Measurements from ENCODE around the gene CAVIN3.

CAVIN3 gene, protein sequence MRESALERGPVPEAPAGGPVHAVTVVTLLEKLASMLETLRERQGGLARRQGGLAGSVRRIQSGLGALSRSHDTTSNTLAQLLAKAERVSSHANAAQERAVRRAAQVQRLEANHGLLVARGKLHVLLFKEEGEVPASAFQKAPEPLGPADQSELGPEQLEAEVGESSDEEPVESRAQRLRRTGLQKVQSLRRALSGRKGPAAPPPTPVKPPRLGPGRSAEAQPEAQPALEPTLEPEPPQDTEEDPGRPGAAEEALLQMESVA

DNA sequence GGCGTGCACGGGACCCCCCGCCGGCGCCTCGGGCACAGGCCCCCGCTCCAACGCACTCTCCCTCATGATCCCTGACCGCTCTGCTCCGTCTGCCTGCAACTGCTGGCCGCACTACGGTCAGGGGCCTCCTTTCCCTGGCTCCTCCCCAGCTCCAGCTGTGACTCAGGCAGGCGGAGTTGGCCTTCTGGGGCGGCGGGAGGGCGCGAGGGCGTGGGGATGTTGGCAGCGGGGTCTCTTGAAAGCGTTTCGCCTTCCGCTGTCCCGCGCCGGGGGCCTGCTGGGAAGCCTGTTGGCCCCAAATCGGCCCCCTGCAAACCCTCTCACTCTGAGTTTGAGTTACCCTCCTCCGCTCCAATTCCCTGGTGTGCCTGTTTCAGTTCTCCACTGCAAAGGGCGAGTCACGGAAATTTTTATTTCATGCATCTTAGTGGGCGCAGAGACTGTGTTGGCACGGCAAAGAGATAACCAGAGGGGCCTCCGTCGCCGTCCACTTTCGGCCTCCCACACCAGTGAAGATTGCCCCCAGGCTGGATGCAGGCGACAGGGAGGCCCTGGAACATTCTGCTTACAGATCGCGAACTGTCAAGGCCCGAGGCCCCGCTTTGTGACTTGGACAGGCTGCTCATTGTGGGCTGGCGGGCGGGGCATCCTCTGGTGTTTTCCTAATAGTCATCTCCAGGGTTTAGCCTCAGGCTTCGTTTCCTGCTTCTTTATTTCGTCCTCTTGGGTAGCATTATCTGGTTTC, at the start of gene CAVIN3:
CAVIN3 (minus strand) TSS at position 91 of the 745 bp plus-strand sequence; CDS start at position 66, 25 bp downstream.
- no peak for DNase-seq

DNA sequence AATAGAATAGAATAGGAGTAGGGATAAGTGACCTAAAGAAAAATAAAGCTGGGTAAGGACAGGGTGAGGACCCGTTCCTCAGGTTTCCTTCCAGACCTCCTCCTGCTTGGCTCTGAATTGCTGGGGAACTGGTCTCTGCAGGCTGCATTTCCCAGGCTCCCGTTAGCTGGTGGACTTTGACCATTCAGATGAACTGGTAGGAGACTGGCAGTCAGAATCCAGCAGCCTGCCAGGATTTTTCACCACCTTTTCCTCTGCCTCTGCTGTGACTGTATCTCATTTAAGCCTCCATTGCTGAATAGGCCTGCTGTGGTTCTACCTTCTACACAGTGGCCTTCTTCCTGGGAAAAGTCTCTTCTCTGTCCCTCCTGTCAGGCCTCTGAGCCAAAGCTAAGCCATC, 45.4 kb upstream of the CAVIN3 start:
- DNase-seq = no peak

DNA sequence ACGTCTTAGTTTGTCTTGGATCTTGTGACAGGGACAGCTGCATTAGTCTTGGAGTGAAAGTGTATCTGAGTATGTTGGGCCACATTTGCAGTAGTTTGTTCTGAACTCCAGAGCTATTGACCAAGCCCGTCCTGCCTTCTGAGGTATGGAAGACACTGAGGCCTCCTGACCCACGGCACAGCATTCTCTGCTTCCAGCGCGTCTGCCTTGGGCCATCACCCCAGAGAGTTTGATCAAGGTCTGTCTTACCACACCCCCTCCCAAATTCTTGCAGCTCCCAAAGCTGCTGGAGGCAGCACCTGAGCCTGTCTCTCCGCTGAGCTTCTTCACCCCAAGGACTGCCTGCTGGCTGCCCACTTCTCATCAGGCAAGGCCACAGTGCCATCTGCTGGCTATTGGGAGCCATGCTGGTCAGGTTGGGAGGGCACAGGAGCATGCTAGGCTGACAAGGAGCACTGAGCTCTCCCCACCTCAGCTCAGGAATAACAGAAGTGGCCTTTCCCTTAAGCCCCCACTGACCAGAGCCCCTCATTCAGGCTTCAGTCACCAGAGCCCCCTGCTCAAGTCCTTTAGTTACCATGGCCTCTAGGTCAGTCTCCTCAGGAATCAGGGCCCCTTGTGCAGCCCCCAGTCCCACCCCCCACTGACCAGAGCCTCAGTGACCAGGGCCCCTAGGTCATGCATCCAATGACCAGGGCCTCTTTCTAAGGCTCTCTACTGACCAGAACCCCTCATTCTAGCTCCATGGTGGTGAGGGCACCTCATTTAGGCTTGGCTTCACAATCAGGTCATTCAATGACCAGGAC, 42.8 kb upstream of the CAVIN3 start:
- peak; percentile 48 for DNase-seq

DNA sequence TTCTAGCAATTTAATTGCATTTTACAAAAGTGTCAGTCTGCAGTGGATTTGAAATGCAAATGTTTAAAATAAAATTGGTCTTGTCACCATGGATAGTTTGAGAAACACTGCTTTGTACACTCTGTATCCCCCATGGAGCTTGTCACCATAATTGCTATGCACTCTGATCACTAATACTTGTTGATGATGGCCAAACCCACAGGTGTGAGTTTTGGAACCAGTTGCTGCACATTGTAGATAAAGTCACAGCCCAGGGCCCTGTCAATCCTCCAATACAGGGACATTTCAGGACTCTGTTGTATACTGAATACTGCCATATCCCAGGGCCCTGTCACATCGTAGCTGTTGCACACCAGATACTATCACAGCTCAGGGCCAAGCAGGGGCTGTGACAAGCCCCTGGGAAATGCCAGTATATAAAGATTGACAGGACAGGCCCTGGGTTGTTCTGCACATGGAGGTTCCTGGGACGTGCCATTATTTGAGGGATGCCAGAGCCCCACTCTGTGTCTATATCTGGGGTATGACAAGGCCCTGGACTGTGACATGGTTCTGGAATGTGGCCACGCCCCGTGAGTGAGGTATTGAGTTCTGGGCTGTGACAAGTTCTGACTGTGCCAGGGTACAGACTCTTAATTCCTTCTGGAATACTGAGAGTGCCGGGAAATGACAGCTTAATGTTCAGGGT, 42.0 kb upstream of the CAVIN3 start:
- DNase-seq = no peak

DNA sequence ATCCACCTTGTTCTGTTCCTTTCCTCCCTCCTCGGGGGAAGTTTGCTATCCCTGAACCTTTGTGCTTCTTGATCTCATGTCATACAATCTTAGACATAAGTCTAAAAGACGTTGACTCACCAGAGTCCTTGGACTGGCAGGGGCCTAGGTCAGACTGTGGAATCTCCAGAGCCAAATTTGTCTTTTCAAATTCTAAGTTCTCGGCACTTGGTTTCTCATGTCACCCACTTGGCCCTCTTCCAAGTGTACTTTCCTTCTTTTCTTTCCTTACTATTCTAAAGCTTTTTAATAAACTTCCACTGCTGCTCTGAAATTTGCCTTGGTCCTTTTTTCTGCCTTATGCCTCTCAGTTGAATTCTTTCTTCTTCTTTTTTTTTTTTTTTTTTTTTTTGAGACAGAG, 39.9 kb upstream of the CAVIN3 start:
- no peak for DNase-seq

DNA sequence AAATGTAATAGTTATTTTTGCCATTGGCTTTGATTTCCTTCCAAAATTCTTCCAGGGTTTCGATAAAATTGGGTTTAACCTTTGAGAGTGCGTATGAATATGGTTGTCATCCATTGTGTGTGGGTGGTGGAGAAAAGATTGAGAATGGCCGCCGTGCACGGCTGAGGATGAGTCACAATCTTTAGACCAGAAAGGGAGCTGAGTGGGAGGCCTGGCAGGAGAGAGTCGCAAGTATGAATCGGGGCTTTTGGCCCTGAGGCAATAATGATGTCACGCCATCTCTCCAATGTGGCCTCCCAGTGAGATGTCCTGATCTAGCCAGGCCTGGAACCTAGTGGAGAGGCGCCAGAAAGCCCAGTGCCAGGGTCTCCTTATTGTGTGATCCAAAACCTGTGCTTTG, 36.9 kb upstream of the CAVIN3 start:
- DNase-seq = no peak

DNA sequence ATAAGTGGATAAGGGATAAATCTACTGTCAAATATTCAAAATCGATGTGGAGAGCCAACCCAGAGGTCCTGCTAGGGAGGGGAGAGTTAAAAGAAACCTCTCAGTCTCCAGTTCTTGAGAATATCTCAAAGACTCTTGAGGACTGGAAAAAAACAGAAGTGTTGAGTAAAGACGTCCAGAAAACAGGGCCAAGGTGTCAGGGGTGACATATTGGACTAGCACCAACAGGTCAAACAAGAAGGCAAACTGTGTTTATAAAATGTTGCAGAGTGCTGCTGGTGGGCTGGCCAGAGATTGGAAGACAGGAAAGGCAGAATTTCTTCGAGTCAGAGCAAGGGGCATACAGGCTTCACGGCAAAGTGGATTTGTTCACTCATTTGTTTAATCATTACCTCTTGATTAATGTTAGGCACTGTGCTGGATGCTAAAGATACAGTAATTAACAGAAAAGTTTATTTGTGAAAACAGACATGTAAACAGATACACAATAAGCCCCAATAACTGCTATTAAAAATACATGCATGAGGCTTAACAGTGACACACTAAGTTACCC, 36.3 kb upstream of the CAVIN3 start:
- DNase-seq = no peak

DNA sequence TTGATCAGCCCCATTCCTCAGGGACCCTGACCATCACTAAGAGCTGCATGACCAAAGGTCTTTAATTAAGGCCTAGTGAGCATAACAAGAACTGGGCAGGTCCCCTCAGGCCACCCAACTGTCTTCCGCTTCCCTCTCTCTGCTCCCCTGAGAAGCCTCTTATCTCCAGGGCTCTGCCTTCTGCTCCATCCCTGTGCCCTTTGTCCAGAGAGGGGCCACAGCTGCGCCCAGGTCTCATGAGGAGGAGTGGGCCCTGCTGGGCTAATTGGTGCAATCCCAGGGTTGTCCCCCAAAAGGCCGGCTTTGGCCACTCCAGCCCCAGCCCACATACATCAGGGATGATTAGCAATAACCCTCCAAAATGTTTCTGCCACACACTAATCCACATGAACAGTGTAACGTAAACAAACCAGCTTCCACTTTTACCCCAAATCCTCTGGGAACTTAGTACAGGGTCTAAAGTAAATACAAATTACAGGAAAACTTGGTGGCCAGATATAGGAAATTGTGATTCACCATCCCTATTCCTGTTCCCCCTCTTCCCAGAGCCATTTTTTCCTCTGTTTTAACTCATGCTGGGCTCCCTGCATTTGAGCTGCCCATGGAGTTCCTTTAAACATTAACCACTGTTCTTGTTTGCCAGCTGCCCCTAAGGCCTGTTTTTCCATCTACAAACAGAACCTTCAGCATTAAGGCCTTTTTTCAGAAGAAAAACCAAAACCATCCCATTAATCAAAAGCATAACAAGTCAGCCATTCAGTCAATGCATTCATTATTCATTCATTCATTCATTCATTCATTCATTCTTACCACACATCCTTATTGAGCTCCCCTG, 34.6 kb upstream of the CAVIN3 start:
- DNase-seq = no peak

DNA sequence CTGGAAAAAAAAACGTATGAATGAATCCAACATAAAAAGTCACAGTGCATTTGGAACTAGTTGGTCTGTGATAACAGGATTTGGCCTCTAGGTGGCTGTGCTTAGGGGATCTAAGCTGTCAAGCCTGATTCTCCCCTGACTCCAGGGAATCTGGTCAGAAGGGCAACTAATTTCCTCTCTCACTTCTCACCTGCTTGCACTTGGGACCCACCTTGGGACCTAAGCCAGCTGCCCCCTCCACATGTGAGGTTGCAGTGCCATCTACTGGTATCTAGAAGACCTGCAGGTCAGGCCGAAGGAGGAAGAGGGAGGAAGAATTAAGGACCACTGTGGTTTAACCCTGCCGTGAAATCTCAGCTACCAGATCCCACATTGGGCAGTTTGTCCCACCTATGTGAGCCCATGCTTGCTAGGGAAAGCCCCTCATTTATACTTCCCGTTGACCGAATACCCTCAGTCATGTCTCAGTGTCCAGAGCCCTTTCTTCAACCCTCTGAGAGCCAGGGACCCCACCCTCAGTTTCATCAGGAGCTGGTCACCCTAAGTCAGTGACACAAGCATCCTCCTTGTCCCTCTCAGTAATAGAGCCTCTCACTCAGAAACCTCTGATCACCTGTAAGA, 33.2 kb upstream of the CAVIN3 start:
- DNase-seq = peak; percentile 80

DNA sequence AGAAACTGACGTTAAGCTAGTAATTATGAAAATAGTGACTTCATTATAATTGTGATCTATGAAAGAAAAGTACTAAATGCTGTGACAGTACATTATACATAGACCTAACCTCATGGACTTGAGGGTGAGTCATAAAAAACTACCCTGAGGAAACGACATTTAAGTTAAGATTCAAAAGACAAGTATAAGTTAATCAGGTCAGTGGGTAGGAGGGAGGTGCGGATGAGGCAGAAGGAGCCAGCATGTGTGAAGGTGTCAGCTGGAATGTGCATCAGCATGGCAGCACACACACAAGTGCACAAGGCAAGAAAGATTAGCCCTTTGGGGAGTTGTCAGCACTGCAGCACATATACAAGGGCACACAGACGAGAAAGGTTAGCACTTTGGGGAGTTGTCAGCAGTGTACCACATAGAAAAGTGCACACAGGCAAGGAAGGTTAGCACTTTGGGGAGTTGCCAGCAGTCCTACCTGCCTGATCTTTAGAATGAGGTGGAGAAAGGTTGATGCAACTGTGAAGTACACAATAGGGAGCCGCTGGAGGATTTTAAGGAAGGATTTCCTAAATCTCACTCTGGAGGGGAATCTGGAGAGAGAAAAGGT, 31.6 kb upstream of the CAVIN3 start:
- DNase-seq = no peak

DNA sequence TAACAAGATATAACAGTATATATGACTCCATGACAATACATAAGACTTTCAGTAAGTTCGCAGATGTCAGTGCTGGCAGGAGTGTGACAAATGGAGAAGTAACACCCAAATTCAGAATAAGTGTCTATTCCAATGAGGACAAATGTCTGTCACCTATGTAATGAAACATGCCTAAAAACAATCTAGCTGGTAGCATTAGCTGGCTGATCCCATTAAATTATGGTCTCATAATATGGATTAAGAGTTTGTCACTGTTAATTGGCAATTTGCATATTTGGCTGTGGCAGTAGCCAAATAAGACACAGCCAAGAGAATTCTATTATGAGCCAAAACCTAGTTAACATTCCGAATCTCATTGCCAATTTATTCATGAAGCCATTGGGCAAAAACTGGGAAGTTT, 30.2 kb upstream of the CAVIN3 start:
- no peak for DNase-seq

DNA sequence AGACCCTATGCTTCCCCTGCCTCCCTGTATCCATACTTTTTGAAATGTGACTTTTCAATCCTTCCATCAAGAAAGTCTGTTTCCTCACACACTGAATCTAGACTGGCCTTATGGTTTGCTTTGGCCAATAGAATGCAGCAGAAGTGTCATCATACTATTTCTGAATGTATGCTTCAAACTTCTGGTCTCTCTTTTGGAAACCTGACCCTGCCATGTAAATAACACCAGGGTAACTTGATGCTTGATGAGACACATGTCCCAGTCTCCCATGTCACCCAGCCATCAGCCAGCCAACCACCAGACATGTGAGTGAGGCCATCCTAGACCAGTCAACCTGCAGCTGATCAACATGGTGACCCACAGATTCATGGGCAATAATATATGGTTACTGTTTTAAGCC, 29.7 kb upstream of the CAVIN3 start:
- no peak for DNase-seq

DNA sequence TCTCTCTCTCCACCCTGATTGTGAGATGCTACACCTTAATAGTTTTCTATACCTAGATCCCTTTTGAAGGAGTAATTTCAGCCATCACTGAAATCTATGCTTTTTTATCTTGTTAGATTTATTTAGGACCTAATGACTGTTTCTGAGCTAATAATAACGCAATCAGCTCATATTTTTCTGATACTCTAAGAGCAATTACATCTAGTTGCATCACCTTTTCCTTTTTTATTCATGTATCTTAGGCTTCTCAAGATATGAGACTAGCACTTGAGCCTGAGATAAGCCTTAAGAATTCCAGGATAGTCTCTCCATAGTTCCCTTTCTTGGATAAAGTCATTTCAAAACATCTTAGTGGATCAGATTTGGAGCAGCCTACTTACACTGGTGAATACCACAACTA, 25.1 kb upstream of the CAVIN3 start:
- DNase-seq = no peak

DNA sequence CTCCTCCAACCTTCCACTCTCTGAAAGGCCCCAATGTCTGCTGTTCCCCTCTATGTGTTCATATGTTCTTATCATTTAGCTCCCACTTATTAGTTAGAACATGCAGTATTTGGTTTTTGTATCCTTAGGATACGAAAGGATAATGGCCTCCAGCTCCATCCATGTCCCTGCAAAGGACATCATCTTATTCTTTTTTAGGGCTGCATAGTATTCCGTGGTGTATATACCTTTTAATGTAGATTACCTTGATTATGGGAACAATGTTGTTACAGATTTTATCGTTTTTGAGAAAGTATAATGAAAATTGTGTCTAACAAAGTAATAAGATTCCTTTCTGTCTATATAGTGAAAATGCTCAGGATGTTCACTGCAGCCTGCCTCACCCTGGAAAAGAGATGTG, 16.0 kb upstream of the CAVIN3 start:
- no peak for DNase-seq

DNA sequence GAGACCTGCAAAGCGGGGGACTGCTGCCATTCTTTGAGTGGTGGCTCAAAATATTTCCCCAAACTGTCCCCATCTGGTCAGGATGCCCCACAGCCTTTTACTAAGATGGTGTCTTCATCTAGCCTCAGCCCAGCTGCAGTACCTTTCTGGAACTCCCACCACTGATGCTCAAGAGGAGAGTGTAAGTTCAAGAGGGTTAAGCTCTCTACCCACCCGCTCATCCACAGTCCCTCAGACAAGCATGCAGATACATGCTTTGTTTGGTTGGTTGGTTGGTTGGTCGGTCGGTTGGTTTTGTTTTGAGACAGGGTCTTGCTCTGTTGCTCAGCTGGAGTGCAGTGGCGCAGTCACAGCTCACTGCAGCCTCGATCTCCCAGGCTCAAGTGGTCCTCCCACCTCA, 14.5 kb upstream of the CAVIN3 start:
- DNase-seq = no peak

DNA sequence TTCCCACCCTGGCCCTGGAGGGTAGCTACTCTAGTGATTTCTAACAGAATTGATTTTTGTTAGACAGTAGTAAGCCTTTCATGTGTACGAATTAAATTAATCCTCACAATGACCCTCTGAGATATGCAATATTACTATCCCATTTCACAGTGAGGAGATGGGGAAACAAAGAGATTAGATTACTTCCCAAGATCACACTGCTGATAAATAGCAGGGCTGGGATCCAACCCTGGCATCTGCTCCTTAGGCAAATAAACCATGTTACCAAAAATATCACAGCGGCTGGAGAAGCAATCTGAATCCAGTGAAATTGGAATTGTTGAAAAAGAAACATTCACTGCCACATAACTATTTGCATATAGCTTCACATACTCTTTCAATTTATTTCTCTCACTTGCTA, 12.8 kb upstream of the CAVIN3 start:
- DNase-seq = no peak

DNA sequence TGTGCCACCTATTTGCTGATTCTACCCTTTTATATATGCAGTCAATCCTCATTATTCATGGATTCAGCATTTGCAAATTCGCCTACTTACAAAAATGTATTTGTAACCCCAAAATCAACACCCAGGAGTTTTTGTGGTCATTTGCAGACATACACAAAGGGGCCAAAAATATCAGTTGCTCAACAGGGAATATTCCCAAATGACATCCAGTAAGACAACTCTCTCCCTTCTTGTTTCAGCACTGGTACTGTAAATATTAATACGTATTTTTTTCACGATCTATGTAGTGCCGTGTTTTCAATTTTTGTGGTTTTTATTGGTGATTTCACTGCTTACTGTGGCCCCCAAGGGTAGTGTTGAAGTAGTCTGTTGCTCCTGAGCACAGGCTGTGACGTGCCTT, 11.8 kb upstream of the CAVIN3 start:
- DNase-seq = no peak

DNA sequence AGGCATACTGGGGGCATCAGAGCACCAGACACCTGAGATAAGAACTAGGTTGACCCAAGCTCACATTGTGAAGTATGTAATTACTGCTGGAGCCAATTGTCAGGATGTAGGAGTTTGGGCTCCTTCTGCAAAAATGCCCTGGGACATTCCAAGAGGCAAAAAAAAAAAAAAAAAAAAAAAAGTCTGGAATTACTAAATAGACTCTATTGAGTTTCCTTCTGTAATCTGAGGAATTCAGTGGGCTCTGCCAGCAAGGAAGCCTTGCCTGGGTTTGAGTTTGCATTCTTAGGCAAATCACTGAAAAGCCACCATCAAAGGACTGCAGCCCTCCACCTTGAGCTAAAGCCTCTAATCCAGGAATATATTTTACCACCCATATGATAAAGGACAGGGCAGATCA, 8.0 kb upstream of the CAVIN3 start:
- DNase-seq = no peak

DNA sequence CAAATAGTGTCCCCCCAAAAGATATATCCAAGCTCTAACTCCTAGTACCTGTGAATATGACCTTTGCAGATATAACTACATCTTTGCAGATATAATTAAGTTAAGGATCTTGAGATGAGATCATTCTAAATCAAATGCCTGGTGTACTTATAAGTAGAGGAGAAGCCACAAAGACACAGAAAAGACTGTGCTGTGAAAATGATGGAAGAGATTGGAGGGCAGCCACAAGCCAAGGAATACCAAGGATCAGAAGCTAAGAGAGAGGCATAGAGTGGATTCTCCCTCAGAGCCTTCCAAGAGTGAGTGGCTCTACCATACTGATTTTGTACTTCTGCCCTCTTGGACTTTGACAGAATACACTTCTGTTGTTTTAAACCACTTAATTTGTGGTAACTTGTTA, 7.5 kb upstream of the CAVIN3 start:
- no peak for DNase-seq

DNA sequence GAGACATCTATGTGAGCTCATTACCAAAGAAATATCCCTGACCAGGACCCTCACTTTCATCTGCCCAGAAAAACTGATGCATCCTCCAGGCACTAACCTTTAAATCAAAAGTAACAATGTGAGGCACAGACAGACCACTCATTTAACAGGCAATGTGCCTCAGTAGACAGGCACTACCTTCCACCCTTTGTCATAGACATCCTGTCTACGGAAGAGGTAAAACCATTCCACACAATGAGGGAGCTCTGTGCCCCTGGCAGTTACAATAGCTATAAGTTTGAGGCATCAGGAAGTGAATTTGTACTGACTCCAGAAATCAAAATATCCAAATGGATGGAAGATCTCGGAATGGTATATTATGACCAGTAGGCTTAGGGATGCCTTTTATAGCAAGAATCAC, 6.7 kb upstream of the CAVIN3 start:
- no peak for DNase-seq

DNA sequence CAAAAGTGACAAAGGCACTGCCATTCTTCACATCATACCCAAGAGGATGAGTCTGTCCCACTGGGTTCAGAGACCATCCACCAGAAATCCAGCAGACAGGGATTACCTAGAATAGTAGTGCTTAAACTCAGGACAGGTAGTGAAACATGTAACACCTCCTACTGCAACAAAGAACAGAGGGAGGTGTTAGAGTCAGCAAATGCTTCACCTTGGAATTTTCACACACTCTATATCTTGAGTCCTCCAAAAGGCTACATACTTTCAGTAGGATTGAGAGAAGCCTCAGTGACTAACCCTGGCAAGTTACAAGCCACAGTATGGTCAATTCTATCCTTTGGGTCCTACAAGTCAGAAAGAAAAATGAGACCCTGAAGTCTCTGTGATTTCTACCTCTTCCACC, 6.0 kb upstream of the CAVIN3 start:
- no peak for DNase-seq
